K562 (cell line): ENCODE results near the gene NFATC4. TPM values are rescaled to one million over a fixed set of nuclear protein-coding genes. Genes with fewer than 3 reads are reported as not detected.
A peak's percentile ranks its signal among the peaks of the same experiment; 100 is the strongest.
"Not testable (repeated sequence)": the region's sequence is repeated elsewhere in the genome, so short reads cannot be mapped to it uniquely, and the experiment has no call there.

Experiments
- ATAC-seq: fragments of 200-7000 bp; cut with Tn5 transposase; 3 replicates; pipeline ENCODE4 v1.9.1; 2020; ENCODE audit warnings: moderate library complexity
- BruUV-seq: library from RNA; stranded (reverse); fragments of 400-500 nt; replicated peaks from 2 replicates; lab custom pipeline; 2021; lab: Mats Ljungman, UMichigan
- CTCF ChIA-PET: fragments of 300-600 bp; formaldehyde crosslinking; extraction: SDS; loops from one replicate; lab custom pipeline; 2021; ENCODE audit warnings: low intra/inter-chr PET ratio; lab: Yijun Ruan, JAX
- POLR2A ChIA-PET: fragments of 300-600, 350-650 bp; sonication (Branson Sonifier 250); formaldehyde crosslinking; extraction: SDS; loops from one replicate; lab custom pipeline; 2021; ENCODE audit warnings: antibody characterized with exemption, inconsistent platforms; lab: Yijun Ruan, JAX
- DNase-seq, 4 experiments: peaks; one replicate each; pipeline versions ENCODE4 v3.0.0 to v3.0.0-alpha.2; 2011 to 2018; ENCODE audit warnings: low spot score in 3 of 4, mixed read lengths in 3 of 4; ENCODE audit errors: extremely low read depth in 1 of 4
- FAIRE-seq: peaks from 2 replicates; lab custom pipeline; 2011; peaks lifted over from hg19 to GRCh38; lab: Jason Lieb, UNC
- H2AFZ ChIP-seq: 2 replicates; pipeline ENCODE4 v1.6.0; 2011; ENCODE audit warnings: low read depth, low read length, control low read depth, inconsistent platforms
- H3K27ac ChIP-seq: fragments of 200-600 bp; 3 replicates; pipeline ENCODE4 v1.8.0; 2011; ENCODE audit warnings: low read depth, mild to moderate bottlenecking, control low read depth, inconsistent platforms, low read length, moderate library complexity, mixed read lengths; ENCODE audit errors: extremely low read depth
- H3K27me3 ChIP-seq, 2 experiments: fragments of 300-600 bp in 1 of 2; 2 replicates in 1 of 2; 3 replicates in 1 of 2; pipeline versions ENCODE4 v1.6.0 to v1.8.0; 2011; ENCODE audit warnings: inconsistent platforms in 2 of 2, low read length in 2 of 2, mild to moderate bottlenecking in 1 of 2, mixed read lengths in 1 of 2, moderate library complexity in 1 of 2; ENCODE audit not compliant: control insufficient read depth in 2 of 2, insufficient read depth in 2 of 2
- H3K36me3 ChIP-seq: fragments of 300-600 bp; 3 replicates; pipeline ENCODE4 v1.8.0; 2011; ENCODE audit warnings: mild to moderate bottlenecking, low read length, inconsistent platforms; ENCODE audit not compliant: control insufficient read depth, insufficient read depth
- H3K4me1 ChIP-seq, 2 experiments: fragments of 200-600 bp in 1 of 2; replicated peaks in 1 of 2; 2 replicates in 1 of 2; 3 replicates in 1 of 2; pipeline versions ENCODE4 v1.5.1 to v1.8.0; 2011; ENCODE audit warnings: inconsistent platforms in 2 of 2, low read length in 2 of 2, mild to moderate bottlenecking in 1 of 2, mixed read lengths in 1 of 2, moderate library complexity in 1 of 2; ENCODE audit not compliant: control insufficient read depth in 2 of 2, insufficient read depth in 2 of 2
- H3K4me2 ChIP-seq: 2 replicates; pipeline ENCODE4 v1.6.1; 2011; ENCODE audit warnings: low read length, control low read depth, inconsistent platforms, mixed read lengths; ENCODE audit not compliant: insufficient read depth
- H3K4me3 ChIP-seq: fragments of 200-600 bp; sonication (generic), shearing (Covaris generic); 2 replicates; pipeline ENCODE4 v1.5.1; 2016; ENCODE audit warnings: control low read depth, inconsistent platforms
- H3K79me2 ChIP-seq: fragments of 200-600 bp; 3 replicates; pipeline ENCODE4 v1.8.0; 2011; ENCODE audit warnings: low read length, inconsistent platforms; ENCODE audit not compliant: control insufficient read depth, insufficient read depth
- H3K9ac ChIP-seq, 2 experiments: 2 replicates each; pipeline versions ENCODE4 v1.6.0 to v1.6.1; 2011; ENCODE audit warnings: low read depth in 2 of 2, low read length in 2 of 2, control low read depth in 1 of 2, inconsistent platforms in 1 of 2, mild to moderate bottlenecking in 1 of 2, mixed read lengths in 1 of 2; ENCODE audit not compliant: insufficient read depth in 1 of 2
- H3K9me1 ChIP-seq: one replicate; pipeline ENCODE4 v1.6.0; 2011; ENCODE audit warnings: inconsistent platforms, mild to moderate bottlenecking, low read length, moderate library complexity; ENCODE audit not compliant: control insufficient read depth, insufficient read depth
- H3K9me3 ChIP-seq: replicated peaks from 2 replicates; pipeline ENCODE4 v1.5.1; 2011; ENCODE audit warnings: low read depth, low read length, inconsistent platforms; ENCODE audit not compliant: control insufficient read depth, insufficient read depth
- H4K20me1 ChIP-seq: replicated peaks from 2 replicates; pipeline ENCODE4 v1.6.1; 2011; ENCODE audit warnings: low read length, inconsistent platforms, mixed read lengths; ENCODE audit not compliant: control insufficient read depth, insufficient read depth
- ATF1 ChIP-seq, 2 experiments: fragments of 450-650 bp in 1 of 2; IDR thresholded peaks; 2 replicates each; pipeline ENCODE4 v1.6.1; 2016; ENCODE audit warnings: missing compliant biosample characterization in 1 of 2, missing genetic modification characterization in 1 of 2
- CREB1 ChIP-seq, 2 experiments: sonication (generic) in 1 of 2; formaldehyde crosslinking in 1 of 2; IDR thresholded peaks; 2 replicates each; pipeline versions ENCODE4 v1.6.1 to v1.8.0; 2012 to 2022; ENCODE audit warnings: inconsistent platforms in 1 of 2, mild to moderate bottlenecking in 1 of 2, missing genetic modification reagents in 1 of 2, moderate library complexity in 1 of 2
- CREM ChIP-seq: IDR thresholded peaks from 2 replicates; pipeline ENCODE4 v1.6.1; 2014; ENCODE audit warnings: antibody characterized with exemption, low read depth
- CTCF ChIP-seq, 3 experiments: IDR thresholded peaks in 2 of 3; conservative IDR thresholded peaks in 1 of 3; 2 replicates each; pipeline ENCODE4 v1.5.1; 2011 to 2012; ENCODE audit warnings: low read length in 3 of 3, mild to moderate bottlenecking in 3 of 3, control low read depth in 2 of 3, improper control_type of control experiment in 1 of 3, inconsistent platforms in 1 of 3, low read depth in 1 of 3, mixed read lengths in 1 of 3, moderate library complexity in 1 of 3; ENCODE audit not compliant: insufficient read depth in 2 of 3
- RAD21 ChIP-seq, 2 experiments: fragments of 250-450 bp in 1 of 2; fragments of 450-650 bp in 1 of 2; sonication (Bioruptor Pico) in 1 of 2; formaldehyde crosslinking in 1 of 2; IDR thresholded peaks in 1 of 2; conservative IDR thresholded peaks in 1 of 2; 2 replicates each; pipeline versions ENCODE4 v1.4.0 to v1.8.0; 2020 to 2022; ENCODE audit warnings: mild to moderate bottlenecking in 2 of 2, moderate library complexity in 1 of 2
- STAG1 ChIP-seq: sonication (generic); formaldehyde crosslinking; IDR thresholded peaks from 2 replicates; pipeline ENCODE4 v1.5.0; 2020; ENCODE audit warnings: missing genetic modification reagents, borderline replicate concordance
- WGBS: fragments of 100-300 bp; shearing (Covaris generic); methylation state at CpG from one replicate; pipeline ENCODE4 v1.1.6; 2016; ENCODE audit warnings: low coverage, mixed read lengths; ENCODE audit not compliant: insufficient coverage; ENCODE audit errors: missing lambda C conversion rate; 5-methylcytosine and 5-hydroxymethylcytosine counted together
- in situ Hi-C: fragments of 300-500 bp; cut with MboI; formaldehyde crosslinking; loops from 4 replicates; pipeline ENCODE4 v1.15.0; 2018; ENCODE audit warnings: inconsistent platforms, mixed read lengths
- intact Hi-C: fragments of 100-400 bp; cut with micrococcal nuclease; formaldehyde crosslinking; loops from 2 replicates; pipeline ENCODE4 v1.14.2; 2022
- polyA plus RNA-seq, 8 experiments: library from polyadenylated mRNA; depleted of rRNA in 4 of 8; stranded (reverse) in 5 of 8; unstranded in 3 of 8; fragments of >200 nt; fragmentation: Nextera tagmentation in 2 of 8; fragmentation: Illumina TruSeq in 1 of 8; extraction: Ambion mirVana in 2 of 8; extraction: Trizol in 1 of 8; gene quantifications; 2 replicates each; pipeline versions ENCODE4 v1.2.1 to v1.2.3, GENCODE V29; 2011 to 2014; ENCODE audit warnings: inconsistent platforms in 1 of 8, missing spikeins in 1 of 8
- total RNA-seq, 7 experiments: library from RNA; depleted of rRNA in 6 of 7; stranded (reverse); fragments of >200 nt in 6 of 7; fragmentation: Illumina TruSeq in 2 of 7; extraction: Trizol in 2 of 7; gene quantifications; 2 replicates each; pipeline versions ENCODE4 v1.2.1 to v1.2.3, GENCODE V29; 2011 to 2021; ENCODE audit warnings: low replicate concordance in 1 of 7
- TF ChIP-seq, protein P1 (sequence below): fragments of 450-650 bp; formaldehyde crosslinking; IDR thresholded peaks from 2 replicates; pipeline ENCODE4 v1.4.0; 2020; ENCODE audit warnings: mild to moderate bottlenecking, moderate library complexity

NFATC4 gene
- total and polyA plus RNA-seq, 9 of the 15 experiments (the other 6 are each of a cell fraction or from before 2014, with no cell fraction given) = 0.25 to 3.8 (median 0.78) TPM; not detected in 1

DNA sequence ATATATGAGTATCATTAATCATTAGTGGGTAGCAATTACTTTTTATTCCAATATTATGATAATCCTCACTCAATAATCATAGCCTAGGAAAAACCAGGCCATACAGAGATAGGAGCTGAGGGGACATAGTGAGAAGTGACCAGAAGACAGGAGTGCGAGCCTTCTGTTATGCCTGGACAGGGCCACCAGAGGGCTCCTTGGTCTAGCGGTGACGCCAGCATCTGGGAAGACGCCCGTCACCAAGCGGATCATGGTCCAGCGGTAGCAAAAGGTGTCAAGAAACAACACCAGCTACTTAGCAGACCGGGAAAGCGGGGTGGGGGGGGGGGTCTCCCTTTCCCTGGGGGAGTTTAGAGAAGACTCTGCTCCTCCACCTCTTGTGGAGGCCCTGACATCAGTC lies 40.1 kb upstream of the NFATC4 start:
- H3K27ac ChIP-seq; H2AFZ ChIP-seq; H3K36me3 ChIP-seq; BruUV-seq; H3K79me2 ChIP-seq; H3K9ac ChIP-seq; H3K9me1 ChIP-seq; H4K20me1 ChIP-seq; H3K9me3 ChIP-seq; ATAC-seq; H3K4me2 ChIP-seq; H3K27me3 ChIP-seq; H3K4me3 ChIP-seq; TF ChIP-seq ATF1 (CRISPR knock-in tag; IDR thresholded peaks at IDR 0.05); CREB1 (IDR thresholded peaks at IDR 0.05): not testable (repeated sequence)
- H3K4me1 ChIP-seq = peaks cover 5 to 20% of the 10 kb centered on the region in 2 experiments; a peak in 4 of 5 replicates
- DNase-seq (peak in 1 of 4 experiments; percentile 37), FAIRE-seq (peak; percentile 75)
- in situ Hi-C loops = loop anchor here (25.0 kb wide), 1 partner anchor 359 kb away; no protein-coding TSS in a partner anchor
- CTCF ChIA-PET = interaction anchor here (1.5 to 1.7 kb wide), 2 partner anchors 103 to 108 kb away, joined by 5 read pairs; no protein-coding TSS in a partner anchor
- 0% methylated on average over 6 of the region's 9 CpGs for WGBS
- POLR2A ChIA-PET = interaction anchor here (1.1 to 1.3 kb wide), 2 partner anchors 104 to 109 kb away, joined by 3 to 6 read pairs; no protein-coding TSS in a partner anchor
- intact Hi-C loops = loop anchor here (1.0 kb wide), 1 partner anchor 103 kb away; no protein-coding TSS in a partner anchor
- peak; percentile 20; the same call in 1 of the 2 replicates for TF ChIP-seq STAG1 (CRISPR knock-in tag)
- TF ChIP-seq CTCF (IDR thresholded peaks at IDR 0.05 in 2 of 3, conservative IDR thresholded peaks at IDR 0.05 in 1 of 3; ENCODE audit: insufficient read depth in 2 of 3, low read depth in 1 of 3, low read length in 3 of 3) = peak; percentile 30 to 37 (median 31); a peak in 4 of 6 replicates
- TF ChIP-seq, protein P1, sequence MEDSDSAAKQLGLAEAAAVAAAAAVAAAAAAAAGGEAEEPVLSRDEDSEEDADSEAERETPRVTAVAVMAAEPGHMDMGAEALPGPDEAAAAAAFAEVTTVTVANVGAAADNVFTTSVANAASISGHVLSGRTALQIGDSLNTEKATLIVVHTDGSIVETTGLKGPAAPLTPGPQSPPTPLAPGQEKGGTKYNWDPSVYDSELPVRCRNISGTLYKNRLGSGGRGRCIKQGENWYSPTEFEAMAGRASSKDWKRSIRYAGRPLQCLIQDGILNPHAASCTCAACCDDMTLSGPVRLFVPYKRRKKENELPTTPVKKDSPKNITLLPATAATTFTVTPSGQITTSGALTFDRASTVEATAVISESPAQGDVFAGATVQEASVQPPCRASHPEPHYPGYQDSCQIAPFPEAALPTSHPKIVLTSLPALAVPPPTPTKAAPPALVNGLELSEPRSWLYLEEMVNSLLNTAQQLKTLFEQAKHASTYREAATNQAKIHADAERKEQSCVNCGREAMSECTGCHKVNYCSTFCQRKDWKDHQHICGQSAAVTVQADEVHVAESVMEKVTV (CRISPR knock-in tag) = 0 out of 2 replicates have a peak, but pooled peaks have one; percentile 10
- TF ChIP-seq ATF1 (tag; IDR thresholded peaks at IDR 0.05) = peak; percentile 57
- TF ChIP-seq CREB1 (CRISPR knock-in tag; IDR thresholded peaks at IDR 0.05) = peak; percentile 62; the same call in 1 of the 2 replicates
- peak; percentile 44 to 73; a peak in 3 of 4 replicates for TF ChIP-seq RAD21 (CRISPR knock-in tag; conservative IDR thresholded peaks at IDR 0.05 in 1 of 2, IDR thresholded peaks at IDR 0.05 in 1 of 2)
- peak; percentile 75 for TF ChIP-seq CREM
